Measurements from ENCODE around the gene RAI1.

The RAI1 gene

DNA sequence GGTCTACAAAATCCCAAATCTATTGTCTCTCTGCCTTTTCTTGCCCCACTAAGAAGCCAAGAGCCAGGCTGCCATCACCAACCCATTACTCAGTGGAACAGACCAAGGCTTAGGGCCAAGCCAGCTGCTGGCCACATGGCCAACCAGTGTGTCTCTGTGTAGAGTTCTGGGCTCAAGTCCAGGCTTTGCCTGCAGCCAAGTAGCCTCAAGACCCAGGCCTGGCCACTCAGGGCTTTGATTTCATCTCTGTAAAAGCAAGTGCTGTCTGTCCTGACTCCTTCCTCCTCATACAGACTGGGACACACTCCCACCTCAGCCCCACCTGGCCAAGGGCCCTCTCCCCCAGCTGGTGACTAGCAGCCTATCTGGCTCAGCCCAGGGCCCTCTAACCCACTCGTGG, 140.9 kb downstream of the RAI1 start:
- Histone ChIP-seq H3K4me3 (peak overlapping the region; percentile 77), H3K27me3 (no peaks in the 10 kb centered on the region), H3K4me2 (peak overlapping the region; percentile 100), H3K36me3 (peaks cover 64% of the 10 kb centered on the region), H3K27ac (peak overlapping the region; percentile 90), H3K4me1 (peaks cover 91% of the 10 kb centered on the region), H4K20me1 (peaks cover 78% of the 10 kb centered on the region), H3K9me3 (no peaks in the 10 kb centered on the region), H3K9ac (peak overlapping the region; percentile 84)
- no peak for TF ChIP-seq Cebpa-rat (IDR thresholded peaks at IDR 0.05)

DNA sequence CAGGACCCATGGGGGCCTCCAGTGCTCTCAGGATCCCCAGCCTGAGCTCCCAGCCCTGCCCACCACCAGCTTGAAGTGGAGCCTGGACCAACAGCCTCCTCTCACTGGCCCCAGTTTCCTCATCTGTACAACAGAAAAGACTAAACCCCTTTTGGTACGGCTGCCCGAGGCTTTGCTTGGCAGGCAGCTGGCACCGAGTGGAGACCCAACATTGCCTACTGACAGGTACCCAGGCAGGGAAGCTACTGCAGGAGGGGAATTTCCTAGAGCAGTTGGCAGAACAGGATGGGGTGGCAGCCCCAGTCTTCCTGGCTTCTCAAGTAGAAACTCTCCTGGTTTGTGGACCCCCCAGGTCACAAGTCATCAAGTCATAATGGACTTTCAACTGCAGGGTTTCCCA, 141.4 kb downstream of the RAI1 start:
- peak overlapping the region; percentile 100 for H3K4me2 ChIP-seq
- peak overlapping the region; percentile 90 for H3K27ac ChIP-seq
- no peaks in the 10 kb centered on the region for H3K9me3 ChIP-seq
- no peaks in the 10 kb centered on the region for H3K27me3 ChIP-seq
- peak overlapping the region; percentile 84 for H3K9ac ChIP-seq
- TF ChIP-seq Cebpa-rat (IDR thresholded peaks at IDR 0.05) = no peak
- peaks cover 64% of the 10 kb centered on the region for H3K36me3 ChIP-seq
- H3K4me3 ChIP-seq = peak overlapping the region; percentile 77
- peaks cover 78% of the 10 kb centered on the region for H4K20me1 ChIP-seq
- H3K4me1 ChIP-seq = peaks cover 91% of the 10 kb centered on the region

DNA sequence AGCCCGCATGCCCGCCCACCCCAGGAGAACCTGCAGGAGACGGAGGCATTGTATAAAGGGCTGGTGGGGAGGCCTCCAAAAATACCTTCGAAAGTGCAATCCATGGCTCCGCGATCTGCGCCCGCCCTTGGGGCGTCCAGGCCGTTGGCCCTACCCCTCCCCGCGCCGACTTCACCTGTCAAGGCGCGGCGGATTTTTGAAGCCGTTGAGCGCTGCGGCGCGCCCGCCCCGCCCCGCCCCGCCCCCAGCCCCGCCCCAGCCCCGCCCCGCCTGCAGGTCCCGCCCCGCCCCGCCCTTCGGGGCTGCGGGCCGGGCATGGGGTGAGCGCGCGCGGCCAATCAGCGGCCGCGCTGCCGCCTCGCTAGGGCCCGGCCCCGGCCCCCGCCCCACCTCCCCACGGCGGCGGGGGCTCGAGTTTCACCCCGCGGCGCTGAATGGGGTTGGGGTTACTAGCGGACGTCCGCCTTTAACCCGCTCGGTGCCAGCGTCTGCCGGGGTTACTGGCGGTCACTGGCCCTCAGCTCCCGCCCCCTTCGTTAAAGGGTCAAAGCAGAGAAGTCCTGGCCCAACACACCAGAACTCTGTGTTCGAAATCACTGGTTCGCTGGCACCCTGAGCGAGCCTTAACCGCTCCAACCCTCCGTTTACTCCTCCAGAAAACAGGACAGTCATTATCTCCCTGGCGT, 142.3 kb downstream of the RAI1 start:
- Histone ChIP-seq H3K9me3 (no peaks in the 10 kb centered on the region), H3K4me2 (peak overlapping the region; percentile 100), H3K4me1 (peaks cover 93% of the 10 kb centered on the region), H3K4me3 (peak overlapping the region; percentile 77), H3K27ac (peak overlapping the region; percentile 94), H4K20me1 (peaks cover 80% of the 10 kb centered on the region), H3K27me3 (no peaks in the 10 kb centered on the region), H3K36me3 (peaks cover 65% of the 10 kb centered on the region), H3K9ac (peak overlapping the region; percentile 84)
- no peak for TF ChIP-seq Cebpa-rat (IDR thresholded peaks at IDR 0.05)

DNA sequence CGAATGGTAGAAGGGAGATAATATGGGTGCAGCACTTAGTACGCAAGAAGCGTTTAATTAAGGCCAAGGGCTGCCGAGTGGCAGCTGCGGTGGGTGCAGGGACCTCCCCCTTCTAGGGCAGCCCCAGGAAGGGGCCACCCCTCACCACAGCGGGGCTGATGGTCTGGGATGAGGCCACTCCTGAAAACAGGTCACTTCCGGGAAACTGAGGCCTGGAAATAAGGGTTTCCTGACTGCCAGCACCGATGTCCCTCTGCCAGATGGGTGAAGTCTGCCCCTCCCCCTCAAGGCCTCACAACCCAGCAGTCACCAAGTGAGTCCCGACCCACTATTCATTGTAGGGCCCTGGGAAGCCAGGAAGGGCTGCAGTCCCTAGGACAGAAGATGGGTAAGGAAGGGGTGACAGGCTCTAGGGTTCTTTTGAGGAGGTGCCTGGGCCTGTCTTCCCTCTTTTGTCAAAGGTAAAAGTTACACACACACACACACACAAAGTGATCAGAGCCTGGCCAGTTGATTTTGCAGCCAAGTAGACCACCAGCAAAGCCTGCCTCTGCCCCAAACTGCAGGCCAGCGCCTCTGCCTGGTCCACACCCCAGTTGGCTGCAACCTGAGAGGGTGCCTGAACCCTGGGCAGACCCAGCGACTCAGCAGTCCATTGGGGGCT, 143.0 kb downstream of the RAI1 start:
- Histone ChIP-seq H3K9ac (peak overlapping the region; percentile 79), H3K36me3 (peaks cover 62% of the 10 kb centered on the region), H3K27me3 (no peaks in the 10 kb centered on the region), H3K4me2 (peak overlapping the region; percentile 94), H3K9me3 (no peaks in the 10 kb centered on the region), H4K20me1 (peaks cover 80% of the 10 kb centered on the region), H3K4me1 (peaks cover 92% of the 10 kb centered on the region), H3K27ac (peak overlapping the region; percentile 94), H3K4me3 (peak overlapping the region; percentile 63)
- no peak for TF ChIP-seq Cebpa-rat (IDR thresholded peaks at IDR 0.05)

DNA sequence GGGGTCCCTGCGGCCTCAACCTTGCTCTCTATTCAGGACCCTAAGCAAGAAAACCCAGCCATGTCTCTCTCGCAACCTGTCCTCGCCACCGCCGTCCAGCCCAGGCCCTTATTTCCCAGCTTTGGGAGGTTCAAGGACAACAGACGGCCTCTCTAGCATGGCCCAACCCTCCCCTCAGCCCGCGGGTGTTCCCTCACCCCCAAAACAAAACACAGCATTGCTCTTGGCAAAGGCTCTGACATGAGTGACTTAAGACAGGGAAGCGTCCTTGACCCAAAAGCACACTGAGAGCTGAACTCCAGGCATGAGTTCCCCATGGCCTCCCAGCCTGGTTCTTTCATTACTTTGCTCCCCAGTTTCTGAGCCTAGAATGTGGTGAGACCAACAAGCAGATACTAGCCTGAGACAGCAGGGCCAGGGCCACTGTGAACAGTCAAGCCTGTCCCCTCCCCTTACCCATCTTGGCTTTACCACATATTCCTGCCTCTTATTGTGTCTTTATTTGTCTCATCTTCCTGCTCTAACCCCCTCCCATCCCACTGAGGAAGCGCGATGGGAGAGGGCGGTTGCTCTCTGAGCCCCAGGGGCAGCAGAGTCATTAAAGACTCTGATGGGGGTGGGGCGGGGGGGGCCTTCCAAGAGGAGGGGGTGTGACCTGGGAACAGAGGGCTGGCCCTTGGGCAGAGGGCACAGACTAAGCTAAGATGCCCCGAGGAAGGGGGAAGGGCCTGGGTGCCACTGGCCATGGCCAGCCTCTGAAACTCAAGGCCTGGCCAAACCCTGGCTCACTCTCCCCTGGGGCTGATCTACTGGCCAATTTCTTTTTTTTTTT, 143.7 kb downstream of the RAI1 start:
- Histone ChIP-seq H3K36me3 (peaks cover 62% of the 10 kb centered on the region), H3K9ac (peak overlapping the region; percentile 79), H3K27ac (peak overlapping the region; percentile 94), H4K20me1 (peaks cover 80% of the 10 kb centered on the region), H3K9me3 (no peaks in the 10 kb centered on the region), H3K27me3 (no peaks in the 10 kb centered on the region), H3K4me1 (peaks cover 92% of the 10 kb centered on the region), H3K4me2 (peak overlapping the region; percentile 94), H3K4me3 (peak overlapping the region; percentile 63)
- no peak for TF ChIP-seq Cebpa-rat (IDR thresholded peaks at IDR 0.05)

DNA sequence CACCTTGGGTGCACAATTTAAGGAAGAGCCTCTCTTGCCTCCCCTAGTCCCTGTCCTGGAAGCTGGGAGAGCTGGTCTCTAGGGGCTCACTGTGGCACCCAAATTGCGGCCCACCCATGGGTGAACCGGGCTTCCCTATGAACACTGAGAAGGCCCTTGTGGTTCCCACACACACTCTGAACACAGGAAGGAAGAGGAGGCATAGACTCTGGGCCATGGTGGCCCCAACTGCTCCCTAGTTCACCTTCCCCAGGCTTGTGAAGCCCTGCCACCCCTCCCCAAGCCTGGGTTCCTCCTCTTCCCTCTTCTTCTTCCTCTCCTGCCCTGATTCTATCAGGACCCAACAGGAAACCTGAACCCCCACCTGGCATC, 145.1 kb downstream of the RAI1 start:
- no peaks in the 10 kb centered on the region for H3K9me3 ChIP-seq
- peak overlapping the region; percentile 26 for H3K4me3 ChIP-seq
- H3K27me3 ChIP-seq = no peaks in the 10 kb centered on the region
- TF ChIP-seq Cebpa-rat (IDR thresholded peaks at IDR 0.05) = no peak
- H3K36me3 ChIP-seq = peaks cover 62% of the 10 kb centered on the region
- peak overlapping the region; percentile 94 for H3K4me2 ChIP-seq
- peaks cover 80% of the 10 kb centered on the region for H4K20me1 ChIP-seq
- peak overlapping the region; percentile 77 for H3K27ac ChIP-seq
- peaks cover 92% of the 10 kb centered on the region for H3K4me1 ChIP-seq
- peak overlapping the region; percentile 59 for H3K9ac ChIP-seq

DNA sequence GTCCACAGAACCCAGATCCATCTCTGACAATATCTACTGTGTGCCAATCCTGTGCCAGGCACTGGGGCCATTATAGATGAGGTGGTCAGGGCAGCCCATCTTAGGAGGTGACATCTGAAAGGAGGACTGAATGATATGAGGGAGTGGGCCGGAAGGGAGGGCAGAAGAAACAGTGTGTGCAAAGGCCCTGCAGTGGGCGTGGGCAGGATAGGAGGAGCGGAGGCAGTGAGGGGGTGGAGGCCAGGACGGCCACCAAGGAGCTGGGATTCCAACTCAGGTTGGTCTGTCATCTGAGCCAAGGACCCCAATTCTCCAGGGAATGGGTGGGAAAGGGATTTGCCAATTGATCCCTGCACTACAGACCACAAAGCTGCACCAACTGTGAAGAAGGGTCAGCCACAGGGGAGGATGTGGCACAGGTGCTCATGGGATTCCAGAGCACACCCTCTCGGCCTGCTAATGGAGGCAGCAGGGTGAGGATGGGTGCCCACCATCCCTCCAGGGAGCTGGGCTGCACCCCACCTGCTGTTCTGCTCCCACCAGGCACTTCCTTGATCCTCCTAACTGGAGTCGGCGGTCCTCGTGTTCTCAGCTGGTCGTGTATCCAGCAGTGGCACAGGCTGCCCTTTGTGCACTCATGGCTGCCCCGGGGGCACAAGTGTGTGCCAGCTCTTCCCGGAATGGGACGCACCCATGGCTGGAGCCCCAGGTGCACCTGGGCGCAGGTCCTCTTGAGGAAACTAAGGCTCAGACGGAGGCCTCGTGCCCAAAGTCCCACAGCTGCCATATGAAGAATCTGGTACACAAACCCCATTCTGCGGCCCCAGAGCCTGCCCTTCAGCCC, 145.9 kb downstream of the RAI1 start:
- peak overlapping the region; percentile 77 for H3K27ac ChIP-seq
- peaks cover 92% of the 10 kb centered on the region for H3K4me1 ChIP-seq
- H3K9ac ChIP-seq = peak overlapping the region; percentile 69
- peaks cover 62% of the 10 kb centered on the region for H3K36me3 ChIP-seq
- TF ChIP-seq Cebpa-rat (IDR thresholded peaks at IDR 0.05) = no peak
- peak overlapping the region; percentile 94 for H3K4me2 ChIP-seq
- H3K27me3 ChIP-seq = no peaks in the 10 kb centered on the region
- no peaks in the 10 kb centered on the region for H3K9me3 ChIP-seq
- H4K20me1 ChIP-seq = peaks cover 80% of the 10 kb centered on the region
- peak overlapping the region; percentile 26 for H3K4me3 ChIP-seq

DNA sequence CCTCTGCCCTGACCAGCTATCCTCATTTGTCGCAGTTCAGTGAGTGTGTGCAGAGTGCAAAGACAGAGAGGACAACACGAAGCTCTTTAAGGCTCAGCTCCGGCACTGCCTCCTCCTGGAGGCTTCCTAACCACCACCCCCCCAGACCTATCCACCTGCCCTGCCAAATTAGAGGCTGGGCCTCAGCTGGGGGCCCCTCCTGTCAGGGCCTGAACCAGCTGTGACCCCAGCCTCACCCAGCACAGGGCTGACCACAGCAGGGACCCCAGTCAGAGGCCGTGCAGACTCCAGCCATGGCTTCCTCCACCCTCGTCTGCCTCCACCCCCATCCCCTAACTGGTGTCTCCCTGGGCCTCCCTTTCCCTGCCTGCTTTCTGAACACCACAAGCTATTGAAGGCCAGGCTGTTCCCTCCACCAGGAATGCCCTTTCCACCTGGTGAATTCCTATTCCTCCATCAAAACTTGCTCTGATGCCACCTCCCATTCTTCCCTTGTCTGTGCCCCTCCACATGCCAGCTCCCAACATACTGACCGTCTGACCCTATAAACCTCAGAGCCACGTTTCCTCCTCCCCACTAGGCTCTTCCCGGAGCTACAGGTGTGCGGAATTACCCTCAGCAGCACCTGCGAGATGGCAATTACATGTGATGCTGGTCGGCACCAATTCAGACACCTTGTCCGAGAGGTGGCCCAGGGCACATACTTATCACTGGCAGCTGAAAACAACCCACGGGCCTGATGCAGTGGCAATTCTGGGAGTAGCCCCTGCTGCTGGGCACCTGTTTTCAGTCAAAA, 146.8 kb downstream of the RAI1 start:
- Histone ChIP-seq H3K4me2 (peak overlapping the region; percentile 94), H3K4me1 (peaks cover 92% of the 10 kb centered on the region), H3K9me3 (no peaks in the 10 kb centered on the region), H3K4me3 (peak overlapping the region; percentile 19; the same call in 1 of the 2 replicates), H3K9ac (peak overlapping the region; percentile 69), H3K27ac (peak overlapping the region; percentile 77), H3K27me3 (no peaks in the 10 kb centered on the region), H3K36me3 (peaks cover 63% of the 10 kb centered on the region), H4K20me1 (peaks cover 80% of the 10 kb centered on the region)
- no peak for TF ChIP-seq Cebpa-rat (IDR thresholded peaks at IDR 0.05)

All from BLaER1 (cell line).